OCI-LY7 (cell line): ENCODE measurements around the gene PTGES3L.
A peak's percentile ranks its signal among the peaks of the same experiment; 100 is the strongest.

Source experiments
- CTCF ChIP-seq: fragments of 200-600 bp; sonication (generic); conservative IDR thresholded peaks from 2 replicates; pipeline ENCODE4 v1.5.1; 2014; ENCODE audit warnings: mild to moderate bottlenecking, antibody characterized with exemption, low read length, moderate library complexity, mixed read lengths
- EZH2phosphoT487 ChIP-seq: fragments of 200-600 bp; sonication (generic); IDR thresholded peaks from 2 replicates; pipeline ENCODE4 v1.6.1; 2018; ENCODE audit warnings: low read depth, borderline replicate concordance, mild to moderate bottlenecking, mixed run types, antibody characterized with exemption, low read length, moderate library complexity, mixed read lengths

- TF ChIP-seq CTCF (peak; percentile 84), EZH2phosphoT487 (no peak)
Measured at GRCh38 chr17:43024407-43025289, 44.8 kb upstream of the PTGES3L start, which contains the start of gene RND2.
